Liver (tissue), 9 donors: ENCODE results near the gene BRD3. TPM values are rescaled to one million over a fixed set of nuclear protein-coding genes. Genes with fewer than 3 reads are reported as not detected.
A peak's percentile ranks its signal among the peaks of the same experiment; 100 is the strongest.

ENCODE experiments used
- DNase-seq: peaks from one replicate; pipeline ENCODE4 v3.0.0-alpha.2; 2017; ENCODE audit warnings: low spot score
- H3K27ac ChIP-seq, 2 donors: one replicate each; pipeline ENCODE4 v1.7.0; 2013; ENCODE audit warnings: inconsistent platforms in 2 of 2, low read length in 2 of 2, control low read depth in 1 of 2, low read depth in 1 of 2, mild to moderate bottlenecking in 1 of 2
- H3K27me3 ChIP-seq, 4 donors: one replicate each; pipeline versions ENCODE4 v1.6.1 to v1.7.0; 2013; ENCODE audit warnings: low read length in 3 of 4, inconsistent platforms in 1 of 4, mild to moderate bottlenecking in 1 of 4, moderate library complexity in 1 of 4; ENCODE audit not compliant: control insufficient read depth in 4 of 4, insufficient read depth in 4 of 4
- H3K36me3 ChIP-seq, 4 donors: one replicate each; pipeline versions ENCODE4 v1.6.1 to v1.7.0; 2013; ENCODE audit warnings: low read length in 3 of 4, mild to moderate bottlenecking in 3 of 4, low read depth in 1 of 4, moderate library complexity in 1 of 4; ENCODE audit not compliant: control insufficient read depth in 4 of 4, insufficient read depth in 3 of 4
- H3K4me1 ChIP-seq, 4 donors: one replicate each; pipeline versions ENCODE4 v1.6.1 to v1.7.0; 2013; ENCODE audit warnings: low read length in 3 of 4, mild to moderate bottlenecking in 3 of 4, moderate library complexity in 1 of 4; ENCODE audit not compliant: control insufficient read depth in 4 of 4, insufficient read depth in 4 of 4
- H3K4me3 ChIP-seq, 3 donors: one replicate each; pipeline versions ENCODE4 v1.6.1 to v1.7.0; 2013; ENCODE audit warnings: low read length in 3 of 3, control low read depth in 1 of 3, low read depth in 1 of 3, mild to moderate bottlenecking in 1 of 3
- H3K9ac ChIP-seq, 2 donors: one replicate each; pipeline ENCODE4 v1.7.0; 2013; ENCODE audit warnings: low read length in 2 of 2, mild to moderate bottlenecking in 2 of 2, moderate library complexity in 2 of 2, control low read depth in 1 of 2, low read depth in 1 of 2
- H3K9me3 ChIP-seq, 4 donors: one replicate each; pipeline versions ENCODE4 v1.6.1 to v1.7.0; 2013; ENCODE audit warnings: low read length in 3 of 4; ENCODE audit not compliant: control insufficient read depth in 4 of 4
- EGR1 ChIP-seq, 2 donors: IDR thresholded peaks; 2 replicates each; pipeline ENCODE4 v1.6.1; 2016 to 2018; ENCODE audit warnings: antibody characterized with exemption in 2 of 2, low read depth in 2 of 2
- FOXA1 ChIP-seq: IDR thresholded peaks from 2 replicates; pipeline ENCODE4 v1.6.1; 2016; ENCODE audit warnings: antibody characterized with exemption
- FOXA2 ChIP-seq: IDR thresholded peaks from 2 replicates; pipeline ENCODE4 v1.6.1; 2016; ENCODE audit warnings: antibody characterized with exemption
- GABPA ChIP-seq, 2 donors: IDR thresholded peaks in 1 of 2; conservative IDR thresholded peaks in 1 of 2; 2 replicates each; pipeline ENCODE4 v1.6.1; 2016; ENCODE audit warnings: antibody characterized with exemption in 2 of 2, mild to moderate bottlenecking in 1 of 2, moderate library complexity in 1 of 2
- HNF4A ChIP-seq, 2 donors: conservative IDR thresholded peaks; 2 replicates each; pipeline ENCODE4 v1.6.1; 2016; ENCODE audit warnings: antibody characterized with exemption in 2 of 2, mild to moderate bottlenecking in 2 of 2
- HNF4G ChIP-seq: IDR thresholded peaks from 2 replicates; pipeline ENCODE4 v1.6.1; 2016; ENCODE audit warnings: antibody characterized with exemption
- NR2F2 ChIP-seq: IDR thresholded peaks from 2 replicates; pipeline ENCODE4 v1.6.1; 2016; ENCODE audit warnings: antibody characterized with exemption
- RAD21 ChIP-seq, 2 donors: IDR thresholded peaks; 2 replicates each; pipeline ENCODE4 v1.6.1; 2016; ENCODE audit warnings: antibody characterized with exemption in 2 of 2, mild to moderate bottlenecking in 2 of 2
- RXRA ChIP-seq, 2 donors: IDR thresholded peaks; 2 replicates each; pipeline ENCODE4 v1.6.1; 2017 to 2018; ENCODE audit warnings: antibody characterized with exemption in 2 of 2, mild to moderate bottlenecking in 1 of 2
- TAF1 ChIP-seq: conservative IDR thresholded peaks from 2 replicates; pipeline ENCODE4 v1.6.1; 2016; ENCODE audit warnings: antibody characterized with exemption, mild to moderate bottlenecking
- YY1 ChIP-seq: IDR thresholded peaks from 2 replicates; pipeline ENCODE4 v1.6.1; 2016; ENCODE audit warnings: antibody characterized with exemption, mild to moderate bottlenecking
- WGBS: extraction: QIAGEN DNeasy Blood & Tissue Kit; methylation state at CpG from one replicate; pipeline ENCODE4 v1.1.7; 2013; 5-methylcytosine and 5-hydroxymethylcytosine counted together
- polyA plus RNA-seq, 2 donors: library from polyadenylated mRNA; stranded (reverse) in 1 of 2; unstranded in 1 of 2; fragments of 200-250 nt in 1 of 2; fragments of >200 nt in 1 of 2; fragmentation: Nextera tagmentation in 1 of 2; extraction: Ambion mirVana in 1 of 2; gene quantifications; one replicate each; pipeline versions ENCODE4 v1.2.1 to v1.2.3, GENCODE V29; 2013 to 2015
- total RNA-seq, 2 donors: library from RNA; depleted of rRNA; stranded (reverse); fragments of >200 nt; gene quantifications; one replicate each; pipeline ENCODE4 v1.2.3, GENCODE V29; 2014
- TF ChIP-seq, protein P1 (sequence below): IDR thresholded peaks from 2 replicates; pipeline ENCODE4 v1.6.1; 2016; ENCODE audit warnings: antibody characterized with exemption
- TF ChIP-seq, protein P2 (sequence below): IDR thresholded peaks from 2 replicates; pipeline ENCODE4 v1.6.1; 2016; ENCODE audit warnings: antibody characterized with exemption
- TF ChIP-seq, protein P3 (sequence below): fragments of 150-350 bp; IDR thresholded peaks from 2 replicates; pipeline ENCODE4 v1.5.1; 2017; ENCODE audit warnings: improper control_type of control experiment, low read depth, low read length; ENCODE audit not compliant: missing input control
- TF ChIP-seq, protein P4 (sequence below): IDR thresholded peaks from 2 replicates; pipeline ENCODE4 v1.6.1; 2016; ENCODE audit warnings: antibody characterized with exemption, mild to moderate bottlenecking
- TF ChIP-seq, protein P5 (sequence below): IDR thresholded peaks from 2 replicates; pipeline ENCODE4 v1.6.1; 2016; ENCODE audit warnings: antibody characterized with exemption
- donor health status: healthy.
- donor health status: healthy.
- donor health status: healthy.
- donor health status: healthy.
- donor health status: healthy.

Gene BRD3
- total and polyA plus RNA-seq, 4 donors = 7.2 to 17.7 (median 12.7) TPM

DNA sequence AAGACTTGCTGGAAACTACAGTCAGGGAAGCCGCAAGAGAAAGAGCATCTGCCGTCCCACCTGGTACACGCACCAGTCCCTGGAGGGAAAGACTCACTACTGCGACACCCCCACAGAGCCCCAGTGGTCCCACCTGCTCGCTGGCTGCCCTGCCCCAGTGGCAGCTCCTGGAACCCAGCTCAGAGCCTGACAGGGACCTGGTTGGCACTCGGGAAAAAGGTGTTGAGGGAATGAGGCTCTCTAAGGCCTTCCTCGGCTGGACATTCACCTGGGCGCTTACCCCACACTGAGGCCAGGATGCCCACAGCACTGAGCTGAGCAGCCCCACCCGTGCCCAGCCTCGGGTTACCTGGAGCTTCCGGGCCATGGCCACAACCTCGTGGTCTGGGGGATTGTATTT lies 22.9 kb downstream of the BRD3 start:
- DNase-seq = no peak
- WGBS = 91% methylated on average over 12 of the region's 12 CpGs
- no peaks in the 10 kb centered on the region for H3K27me3 ChIP-seq
- H3K9me3 ChIP-seq = no peaks in the 10 kb centered on the region
- H3K36me3 ChIP-seq = peaks cover 9 to 35% (median 20%) of the 10 kb centered on the region in 4 donors
- no peak for TF ChIP-seq RAD21 (IDR thresholded peaks at IDR 0.05)
- TF ChIP-seq, protein P1, sequence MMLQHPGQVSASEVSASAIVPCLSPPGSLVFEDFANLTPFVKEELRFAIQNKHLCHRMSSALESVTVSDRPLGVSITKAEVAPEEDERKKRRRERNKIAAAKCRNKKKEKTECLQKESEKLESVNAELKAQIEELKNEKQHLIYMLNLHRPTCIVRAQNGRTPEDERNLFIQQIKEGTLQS = no peak
- TF ChIP-seq TAF1 = no peak
- no peak for TF ChIP-seq FOXA1
- TF ChIP-seq YY1 = no peak
- peaks cover 5 to 36% (median 24%) of the 10 kb centered on the region in 4 donors for H3K4me1 ChIP-seq
- no peak overlapping the region for H3K4me3 ChIP-seq
- H3K27ac ChIP-seq = no peak overlapping the region
- no peak overlapping the region for H3K9ac ChIP-seq

DNA sequence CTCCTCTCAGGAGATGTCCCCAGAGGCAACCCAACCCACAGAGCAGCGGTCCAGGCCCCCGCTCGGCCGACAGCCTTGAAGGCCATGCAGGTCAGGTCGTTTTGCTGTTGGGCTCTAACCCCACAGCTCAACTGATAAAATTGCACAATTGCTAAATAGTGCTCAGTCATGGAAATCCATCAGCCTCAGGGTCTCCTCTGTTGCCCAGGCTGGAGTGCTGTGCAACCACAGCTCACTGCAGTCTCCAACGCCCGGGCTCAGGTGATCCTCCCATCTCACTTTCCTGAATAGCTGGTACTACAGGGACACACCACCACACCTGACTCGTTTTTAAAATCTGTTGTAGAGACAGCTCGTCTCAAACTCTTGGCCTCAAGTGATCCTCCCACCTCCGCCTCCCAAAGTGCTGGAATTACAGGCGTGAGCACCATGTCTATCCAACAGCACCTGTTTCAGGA lies 24.3 kb downstream of the BRD3 start:
- TF ChIP-seq, protein P2, sequence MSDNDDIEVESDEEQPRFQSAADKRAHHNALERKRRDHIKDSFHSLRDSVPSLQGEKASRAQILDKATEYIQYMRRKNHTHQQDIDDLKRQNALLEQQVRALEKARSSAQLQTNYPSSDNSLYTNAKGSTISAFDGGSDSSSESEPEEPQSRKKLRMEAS = no peak
- no peak for TF ChIP-seq HNF4G
- TF ChIP-seq, protein P3, sequence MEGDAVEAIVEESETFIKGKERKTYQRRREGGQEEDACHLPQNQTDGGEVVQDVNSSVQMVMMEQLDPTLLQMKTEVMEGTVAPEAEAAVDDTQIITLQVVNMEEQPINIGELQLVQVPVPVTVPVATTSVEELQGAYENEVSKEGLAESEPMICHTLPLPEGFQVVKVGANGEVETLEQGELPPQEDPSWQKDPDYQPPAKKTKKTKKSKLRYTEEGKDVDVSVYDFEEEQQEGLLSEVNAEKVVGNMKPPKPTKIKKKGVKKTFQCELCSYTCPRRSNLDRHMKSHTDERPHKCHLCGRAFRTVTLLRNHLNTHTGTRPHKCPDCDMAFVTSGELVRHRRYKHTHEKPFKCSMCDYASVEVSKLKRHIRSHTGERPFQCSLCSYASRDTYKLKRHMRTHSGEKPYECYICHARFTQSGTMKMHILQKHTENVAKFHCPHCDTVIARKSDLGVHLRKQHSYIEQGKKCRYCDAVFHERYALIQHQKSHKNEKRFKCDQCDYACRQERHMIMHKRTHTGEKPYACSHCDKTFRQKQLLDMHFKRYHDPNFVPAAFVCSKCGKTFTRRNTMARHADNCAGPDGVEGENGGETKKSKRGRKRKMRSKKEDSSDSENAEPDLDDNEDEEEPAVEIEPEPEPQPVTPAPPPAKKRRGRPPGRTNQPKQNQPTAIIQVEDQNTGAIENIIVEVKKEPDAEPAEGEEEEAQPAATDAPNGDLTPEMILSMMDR = no peak
- no peak for TF ChIP-seq RAD21 (IDR thresholded peaks at IDR 0.05)
- TF ChIP-seq, protein P4, sequence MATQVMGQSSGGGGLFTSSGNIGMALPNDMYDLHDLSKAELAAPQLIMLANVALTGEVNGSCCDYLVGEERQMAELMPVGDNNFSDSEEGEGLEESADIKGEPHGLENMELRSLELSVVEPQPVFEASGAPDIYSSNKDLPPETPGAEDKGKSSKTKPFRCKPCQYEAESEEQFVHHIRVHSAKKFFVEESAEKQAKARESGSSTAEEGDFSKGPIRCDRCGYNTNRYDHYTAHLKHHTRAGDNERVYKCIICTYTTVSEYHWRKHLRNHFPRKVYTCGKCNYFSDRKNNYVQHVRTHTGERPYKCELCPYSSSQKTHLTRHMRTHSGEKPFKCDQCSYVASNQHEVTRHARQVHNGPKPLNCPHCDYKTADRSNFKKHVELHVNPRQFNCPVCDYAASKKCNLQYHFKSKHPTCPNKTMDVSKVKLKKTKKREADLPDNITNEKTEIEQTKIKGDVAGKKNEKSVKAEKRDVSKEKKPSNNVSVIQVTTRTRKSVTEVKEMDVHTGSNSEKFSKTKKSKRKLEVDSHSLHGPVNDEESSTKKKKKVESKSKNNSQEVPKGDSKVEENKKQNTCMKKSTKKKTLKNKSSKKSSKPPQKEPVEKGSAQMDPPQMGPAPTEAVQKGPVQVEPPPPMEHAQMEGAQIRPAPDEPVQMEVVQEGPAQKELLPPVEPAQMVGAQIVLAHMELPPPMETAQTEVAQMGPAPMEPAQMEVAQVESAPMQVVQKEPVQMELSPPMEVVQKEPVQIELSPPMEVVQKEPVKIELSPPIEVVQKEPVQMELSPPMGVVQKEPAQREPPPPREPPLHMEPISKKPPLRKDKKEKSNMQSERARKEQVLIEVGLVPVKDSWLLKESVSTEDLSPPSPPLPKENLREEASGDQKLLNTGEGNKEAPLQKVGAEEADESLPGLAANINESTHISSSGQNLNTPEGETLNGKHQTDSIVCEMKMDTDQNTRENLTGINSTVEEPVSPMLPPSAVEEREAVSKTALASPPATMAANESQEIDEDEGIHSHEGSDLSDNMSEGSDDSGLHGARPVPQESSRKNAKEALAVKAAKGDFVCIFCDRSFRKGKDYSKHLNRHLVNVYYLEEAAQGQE = no peak
- peak; percentile 29 to 53 for TF ChIP-seq RXRA (IDR thresholded peaks at IDR 0.05)
- TF ChIP-seq, protein P1 = no peak
- TF ChIP-seq NR2F2 = no peak
- TF ChIP-seq FOXA2 = no peak
- TF ChIP-seq, protein P5, sequence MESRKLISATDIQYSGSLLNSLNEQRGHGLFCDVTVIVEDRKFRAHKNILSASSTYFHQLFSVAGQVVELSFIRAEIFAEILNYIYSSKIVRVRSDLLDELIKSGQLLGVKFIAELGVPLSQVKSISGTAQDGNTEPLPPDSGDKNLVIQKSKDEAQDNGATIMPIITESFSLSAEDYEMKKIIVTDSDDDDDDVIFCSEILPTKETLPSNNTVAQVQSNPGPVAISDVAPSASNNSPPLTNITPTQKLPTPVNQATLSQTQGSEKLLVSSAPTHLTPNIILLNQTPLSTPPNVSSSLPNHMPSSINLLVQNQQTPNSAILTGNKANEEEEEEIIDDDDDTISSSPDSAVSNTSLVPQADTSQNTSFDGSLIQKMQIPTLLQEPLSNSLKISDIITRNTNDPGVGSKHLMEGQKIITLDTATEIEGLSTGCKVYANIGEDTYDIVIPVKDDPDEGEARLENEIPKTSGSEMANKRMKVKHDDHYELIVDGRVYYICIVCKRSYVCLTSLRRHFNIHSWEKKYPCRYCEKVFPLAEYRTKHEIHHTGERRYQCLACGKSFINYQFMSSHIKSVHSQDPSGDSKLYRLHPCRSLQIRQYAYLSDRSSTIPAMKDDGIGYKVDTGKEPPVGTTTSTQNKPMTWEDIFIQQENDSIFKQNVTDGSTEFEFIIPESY = no peak
- TF ChIP-seq FOXA1 = no peak
- TF ChIP-seq HNF4A (conservative IDR thresholded peaks at IDR 0.05) = peak in 1 of 2 donors; percentile 34
- TF ChIP-seq GABPA (IDR thresholded peaks at IDR 0.05 in 1 of 2, conservative IDR thresholded peaks at IDR 0.05 in 1 of 2) = no peak
- no peak for TF ChIP-seq EGR1 (IDR thresholded peaks at IDR 0.05; ENCODE audit: low read depth in 2 of 2)
- no peaks in the 10 kb centered on the region for H3K9me3 ChIP-seq
- H3K4me1 ChIP-seq = peaks cover 3 to 23% (median 14%) of the 10 kb centered on the region in 4 donors
- H3K36me3 ChIP-seq = peaks cover 6 to 45% (median 27%) of the 10 kb centered on the region in 4 donors
- H3K9ac ChIP-seq = no peak overlapping the region
- no peak for DNase-seq
- H3K4me3 ChIP-seq = no peak overlapping the region
- WGBS = 71% methylated on average over 11 of the region's 11 CpGs
- no peak overlapping the region for H3K27ac ChIP-seq
- no peaks in the 10 kb centered on the region for H3K27me3 ChIP-seq
